Activated CD8-positive, alpha-beta memory T cell treated with anti-CD3 and anti-CD28 coated beads for 36 hours (primary cell): ENCODE measurements around the gene GLDN. TPM values are rescaled to one million over a fixed set of nuclear protein-coding genes. Genes with fewer than 3 reads are reported as not detected.

Experiments
- CTCF ChIA-PET: fragments of 350-600 bp; sonication (Branson Sonifier 250); formaldehyde crosslinking; loops from one replicate; lab custom pipeline; 2021; ENCODE audit warnings: antibody characterized with exemption; lab: Charles Lee
- POLR2A ChIA-PET: fragments of 350-600 bp; sonication (Branson Sonifier 250); formaldehyde crosslinking; loops from one replicate; lab custom pipeline; 2021; ENCODE audit warnings: antibody characterized with exemption; lab: Charles Lee
- total RNA-seq, 2 experiments: library from RNA; stranded (reverse); gene quantifications; one replicate each; pipeline ENCODE4 v1.2.3, GENCODE V29; 2021

Gene GLDN
- total RNA-seq, 2 experiments from 2014 or later: not detected

GRCh38 chr15:51349156-51349844, 7.8 kb downstream of the GLDN start:
- ChIA-PET CTCF (no interaction called here), POLR2A (no interaction called here)

GRCh38 chr15:51350723-51351122, 9.3 kb downstream of the GLDN start:
- ChIA-PET CTCF (no interaction called here), POLR2A (no interaction called here)

- POLR2A ChIA-PET: no interaction called here
- CTCF ChIA-PET: no interaction called here
Observed at GRCh38 chr15:51353976-51354375, 12.5 kb downstream of the GLDN start.

- ChIA-PET CTCF (no interaction called here), POLR2A (no interaction called here)
Observed at GRCh38 chr15:51355096-51355495, 13.6 kb downstream of the GLDN start.

GRCh38 chr15:51356147-51356546, 14.7 kb downstream of the GLDN start:
- CTCF ChIA-PET: no interaction called here
- POLR2A ChIA-PET: no interaction called here

GRCh38 chr15:51356983-51357382, 15.5 kb downstream of the GLDN start:
- CTCF ChIA-PET: no interaction called here

GRCh38 chr15:51359981-51360380, 18.5 kb downstream of the GLDN start:
- CTCF ChIA-PET: no interaction called here
- POLR2A ChIA-PET: no interaction called here

More at GRCh38 chr15:51356983-51357382, 15.5 kb downstream of the GLDN start:
- POLR2A ChIA-PET: no interaction called here

- ChIA-PET POLR2A (no interaction called here), CTCF (no interaction called here)
Observed at GRCh38 chr15:51363383-51363782, 21.9 kb downstream of the GLDN start.

GRCh38 chr15:51365417-51365816, 24.0 kb downstream of the GLDN start:
- ChIA-PET CTCF (no interaction called here), POLR2A (no interaction called here)

- POLR2A ChIA-PET: no interaction called here
- CTCF ChIA-PET: no interaction called here
Observed at GRCh38 chr15:51366071-51366470, 24.6 kb downstream of the GLDN start.

GRCh38 chr15:51366920-51367319, 25.5 kb downstream of the GLDN start:
- POLR2A ChIA-PET: no interaction called here

GRCh38 chr15:51367322-51367976, 26.0 kb downstream of the GLDN start:
- POLR2A ChIA-PET: no interaction called here
- CTCF ChIA-PET: no interaction called here

More at GRCh38 chr15:51366920-51367319, 25.5 kb downstream of the GLDN start:
- CTCF ChIA-PET: no interaction called here

- ChIA-PET POLR2A (no interaction called here), CTCF (no interaction called here)
Observed at GRCh38 chr15:51368307-51368706, 26.9 kb downstream of the GLDN start.

- CTCF ChIA-PET: interaction anchor here (1.2 kb wide), 1 partner anchor 11 kb away, joined by 3 read pairs; no protein-coding TSS in a partner anchor
- POLR2A ChIA-PET: no interaction called here
Observed at GRCh38 chr15:51368751-51369450, 27.4 kb downstream of the GLDN start.

GRCh38 chr15:51369451-51369761, 28.0 kb downstream of the GLDN start:
- CTCF ChIA-PET: interaction anchor here (1.2 kb wide), 1 partner anchor 11 kb away, joined by 3 read pairs; no protein-coding TSS in a partner anchor

GRCh38 chr15:51371266-51371665, 29.8 kb downstream of the GLDN start:
- ChIA-PET CTCF (no interaction called here), POLR2A (interaction anchor here (0.5 kb wide), 1 partner anchor 118 kb away, joined by 4 read pairs; no protein-coding TSS in a partner anchor)

More at GRCh38 chr15:51369451-51369761, 28.0 kb downstream of the GLDN start:
- POLR2A ChIA-PET: no interaction called here

- ChIA-PET CTCF (no interaction called here), POLR2A (no interaction called here)
Observed at GRCh38 chr15:51374131-51374530, 32.7 kb downstream of the GLDN start.

- ChIA-PET POLR2A (no interaction called here), CTCF (no interaction called here)
Observed at GRCh38 chr15:51375966-51376640, 34.6 kb downstream of the GLDN start.

GRCh38 chr15:51377038-51377786, 35.8 kb downstream of the GLDN start:
- CTCF ChIA-PET: no interaction called here
- POLR2A ChIA-PET: no interaction called here
